Right atrium auricular region (tissue), 2 donors: ENCODE data around the gene ATL1. TPM values are rescaled to one million over a fixed set of nuclear protein-coding genes. Genes with fewer than 3 reads are reported as not detected.

ENCODE experiments used
- DNase-seq: peaks from one replicate; pipeline ENCODE4 v3.0.0-alpha.2; 2019; ENCODE audit warnings: low spot score
- H3K27ac ChIP-seq, 2 donors: fragments of 200-600 bp; sonication (generic); 1 replicate in 1 of 2; 2 replicates in 1 of 2; pipeline ENCODE4 v1.5.1; 2016 to 2019
- H3K27me3 ChIP-seq, 2 donors: fragments of 200-600 bp; sonication (generic); one replicate each; pipeline versions ENCODE4 v1.5.1 to v1.6.0; 2017 to 2019
- H3K36me3 ChIP-seq: fragments of 200-600 bp; sonication (generic); one replicate; pipeline ENCODE4 v1.5.1; 2016
- H3K4me1 ChIP-seq, 2 donors: fragments of 200-600 bp; sonication (generic); one replicate each; pipeline versions ENCODE4 v1.5.1 to v1.6.0; 2017 to 2019
- H3K4me3 ChIP-seq, 2 donors: fragments of 200-600 bp; sonication (generic); 1 replicate in 1 of 2; 2 replicates in 1 of 2; pipeline ENCODE4 v1.5.1; 2017 to 2019; ENCODE audit warnings: mild to moderate bottlenecking in 1 of 2, moderate library complexity in 1 of 2
- H3K9me3 ChIP-seq, 2 donors: fragments of 200-600 bp; sonication (generic); one replicate each; pipeline ENCODE4 v1.5.1; 2019
- total RNA-seq, 2 donors: library from RNA; depleted of rRNA; stranded (reverse); fragments of >200 nt; gene quantifications; one replicate each; pipeline ENCODE4 v1.1.0, GENCODE V29; 2016
- TF ChIP-seq, protein P1 (sequence below), 2 donors: fragments of 200-600 bp; sonication (generic); IDR thresholded peaks; one replicate each; pipeline ENCODE4 v1.5.1; 2019; ENCODE audit warnings: antibody characterized with exemption in 2 of 2

ATL1 gene
- total RNA-seq, 2 donors from 2014 or later = 2.2 to 2.6 TPM

DNA sequence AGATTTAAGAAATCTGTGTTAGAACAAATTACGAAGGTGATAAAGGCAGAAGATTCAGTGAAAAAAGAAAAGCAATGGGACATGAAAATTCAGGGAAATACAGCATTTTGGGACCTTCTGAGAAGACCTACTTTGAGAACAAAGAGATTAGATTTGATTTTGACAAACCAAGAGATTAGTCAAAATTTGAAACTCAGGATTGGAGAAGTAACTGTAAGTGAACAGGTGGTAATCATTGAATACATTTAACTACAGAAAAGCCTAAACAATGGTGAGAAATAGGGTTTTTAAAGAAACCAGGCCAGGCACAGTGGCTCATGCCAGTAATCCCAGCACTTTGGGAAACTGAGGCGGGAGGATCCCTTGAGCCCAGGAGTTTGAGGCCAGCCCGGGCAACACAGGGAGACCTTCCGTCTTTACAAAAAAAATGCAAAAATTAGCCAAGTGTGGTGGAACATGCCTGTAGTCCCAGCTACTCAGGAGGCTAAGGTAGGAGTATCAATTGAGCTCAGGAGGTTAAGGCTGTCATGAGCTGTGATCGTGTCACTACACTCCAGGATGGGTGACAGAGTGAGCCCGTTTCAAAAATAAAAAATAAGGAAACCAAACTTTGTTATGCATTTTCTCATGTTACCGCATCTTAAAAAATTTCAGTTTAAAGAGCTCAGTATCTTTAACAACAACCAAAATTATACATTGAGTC is 117.0 kb downstream of the ATL1 start:
- peaks cover 0 to 16% of the 10 kb centered on the region in 2 donors for H3K4me1 ChIP-seq
- no peaks in the 10 kb centered on the region for H3K36me3 ChIP-seq
- TF ChIP-seq, protein P1, sequence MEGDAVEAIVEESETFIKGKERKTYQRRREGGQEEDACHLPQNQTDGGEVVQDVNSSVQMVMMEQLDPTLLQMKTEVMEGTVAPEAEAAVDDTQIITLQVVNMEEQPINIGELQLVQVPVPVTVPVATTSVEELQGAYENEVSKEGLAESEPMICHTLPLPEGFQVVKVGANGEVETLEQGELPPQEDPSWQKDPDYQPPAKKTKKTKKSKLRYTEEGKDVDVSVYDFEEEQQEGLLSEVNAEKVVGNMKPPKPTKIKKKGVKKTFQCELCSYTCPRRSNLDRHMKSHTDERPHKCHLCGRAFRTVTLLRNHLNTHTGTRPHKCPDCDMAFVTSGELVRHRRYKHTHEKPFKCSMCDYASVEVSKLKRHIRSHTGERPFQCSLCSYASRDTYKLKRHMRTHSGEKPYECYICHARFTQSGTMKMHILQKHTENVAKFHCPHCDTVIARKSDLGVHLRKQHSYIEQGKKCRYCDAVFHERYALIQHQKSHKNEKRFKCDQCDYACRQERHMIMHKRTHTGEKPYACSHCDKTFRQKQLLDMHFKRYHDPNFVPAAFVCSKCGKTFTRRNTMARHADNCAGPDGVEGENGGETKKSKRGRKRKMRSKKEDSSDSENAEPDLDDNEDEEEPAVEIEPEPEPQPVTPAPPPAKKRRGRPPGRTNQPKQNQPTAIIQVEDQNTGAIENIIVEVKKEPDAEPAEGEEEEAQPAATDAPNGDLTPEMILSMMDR (IDR thresholded peaks at IDR 0.05) = no peak
- H3K4me3 ChIP-seq = no peak overlapping the region
- no peaks in the 10 kb centered on the region for H3K9me3 ChIP-seq
- H3K27ac ChIP-seq = peak overlapping the region in 1 of 2 donors; percentile 20
- DNase-seq = no peak
- no peaks in the 10 kb centered on the region for H3K27me3 ChIP-seq

DNA sequence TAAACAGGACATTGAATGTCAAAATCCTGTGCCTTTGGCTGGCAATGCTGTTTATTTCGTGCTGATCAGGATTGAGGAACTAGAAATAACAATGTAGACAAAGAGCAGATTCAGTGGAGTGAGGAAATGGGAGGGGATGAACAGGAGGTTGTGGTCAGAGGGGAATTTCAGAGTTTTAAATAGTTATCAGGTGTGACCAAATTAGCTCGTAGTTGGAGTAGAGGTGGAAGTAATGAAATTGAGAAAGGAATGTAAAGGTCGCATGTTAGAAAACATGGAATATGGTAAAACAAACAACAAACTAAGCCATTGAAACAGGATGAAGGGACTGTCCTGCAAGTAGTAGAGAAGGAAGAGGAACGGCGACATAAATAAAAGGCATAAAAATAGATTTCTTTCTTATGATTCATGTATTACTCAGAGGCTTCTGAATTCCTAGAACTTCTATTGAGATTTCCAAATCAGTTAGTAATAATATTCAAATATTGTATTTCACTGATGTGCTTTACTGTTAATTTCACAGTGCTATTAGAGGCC is 117.7 kb downstream of the ATL1 start:
- H3K9me3 ChIP-seq = no peaks in the 10 kb centered on the region
- no peaks in the 10 kb centered on the region for H3K27me3 ChIP-seq
- H3K36me3 ChIP-seq = no peaks in the 10 kb centered on the region
- no peak for DNase-seq
- H3K4me1 ChIP-seq = peaks cover 0 to 16% of the 10 kb centered on the region in 2 donors
- H3K4me3 ChIP-seq = no peak overlapping the region
- peak overlapping the region in 1 of 2 donors; percentile 20 for H3K27ac ChIP-seq
- TF ChIP-seq, protein P1 (IDR thresholded peaks at IDR 0.05) = no peak

DNA sequence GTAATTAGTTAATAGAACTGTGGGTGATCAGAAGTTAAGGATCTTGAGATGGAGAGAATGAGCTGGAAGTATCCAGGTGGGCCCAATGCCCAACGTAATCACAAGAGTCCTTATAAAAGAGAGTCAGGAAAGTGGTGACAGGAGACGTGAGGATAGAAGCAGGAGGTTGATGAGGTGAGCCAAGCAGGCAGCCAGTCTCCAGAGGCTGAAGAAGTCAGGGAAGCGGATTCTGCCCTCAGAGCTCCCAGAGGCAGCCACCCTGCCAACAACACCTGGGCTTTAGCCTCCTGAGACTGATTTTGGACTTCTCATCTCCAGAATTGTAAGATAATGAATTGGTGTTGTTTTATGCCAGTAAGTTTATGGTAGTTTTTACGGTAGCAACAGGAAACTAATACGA is 118.2 kb downstream of the ATL1 start:
- no peak overlapping the region for H3K27ac ChIP-seq
- TF ChIP-seq, protein P1 (IDR thresholded peaks at IDR 0.05) = no peak

DNA sequence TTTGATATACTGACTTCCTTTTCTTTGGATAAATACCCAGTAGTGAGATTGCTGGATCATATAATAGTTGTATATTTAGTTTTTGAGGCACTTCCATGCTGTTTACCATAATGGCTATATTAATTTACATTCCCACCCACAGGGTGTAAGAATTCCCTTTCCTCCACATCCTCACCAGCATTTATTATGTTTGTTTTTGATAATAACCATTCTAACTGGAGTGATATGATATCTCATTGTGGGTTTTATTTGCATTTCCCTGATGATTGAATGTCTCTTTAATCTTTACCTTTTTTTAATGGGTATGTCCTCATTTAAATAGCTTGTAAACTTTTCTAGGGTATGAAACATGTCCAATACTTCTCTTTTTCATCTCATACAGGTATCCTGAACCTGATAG is 119.7 kb downstream of the ATL1 start:
- no peaks in the 10 kb centered on the region for H3K27me3 ChIP-seq
- peaks cover 0 to 16% of the 10 kb centered on the region in 2 donors for H3K4me1 ChIP-seq
- no peak for DNase-seq
- no peaks in the 10 kb centered on the region for H3K9me3 ChIP-seq
- no peak overlapping the region for H3K27ac ChIP-seq
- TF ChIP-seq, protein P1 (IDR thresholded peaks at IDR 0.05) = no peak
- no peak overlapping the region for H3K4me3 ChIP-seq
- no peaks in the 10 kb centered on the region for H3K36me3 ChIP-seq

More for the DNA sequence above, 118.2 kb downstream of the ATL1 start:
- H3K36me3 ChIP-seq = no peaks in the 10 kb centered on the region
- no peaks in the 10 kb centered on the region for H3K9me3 ChIP-seq
- no peak overlapping the region for H3K4me3 ChIP-seq
- no peaks in the 10 kb centered on the region for H3K27me3 ChIP-seq
- DNase-seq = no peak
- peaks cover 0 to 16% of the 10 kb centered on the region in 2 donors for H3K4me1 ChIP-seq

Other genes with a start within 250 kb of the ATL1 start
- gene L2HGDH, start 247.9 kb upstream of the ATL1 start, total RNA-seq = 1 to 10 TPM; 4.0 to 8.3 TPM
- gene DMAC2L, start 247.8 kb upstream of the ATL1 start, total RNA-seq = 10 to 100 TPM; 10.1 to 22.8 TPM
- 1 to 10 TPM; 2.4 to 4.6 TPM for gene CDKL1, start 163.3 kb upstream of the ATL1 start, total RNA-seq
- gene MAP4K5, start 27.6 kb upstream of the ATL1 start, total RNA-seq = 10 to 100 TPM; 37.5 to 44.4 TPM
- gene SAV1, start 108.2 kb downstream of the ATL1 start, total RNA-seq = 10 to 100 TPM; 25.4 to 29.7 TPM